ENCODE results near the gene COL23A1. TPM values are rescaled to one million over a fixed set of nuclear protein-coding genes. Genes with fewer than 3 reads are reported as not detected.

The COL23A1 gene
- total RNA-seq, 1 donor from 2014 or later: 2.0 TPM

DNA sequence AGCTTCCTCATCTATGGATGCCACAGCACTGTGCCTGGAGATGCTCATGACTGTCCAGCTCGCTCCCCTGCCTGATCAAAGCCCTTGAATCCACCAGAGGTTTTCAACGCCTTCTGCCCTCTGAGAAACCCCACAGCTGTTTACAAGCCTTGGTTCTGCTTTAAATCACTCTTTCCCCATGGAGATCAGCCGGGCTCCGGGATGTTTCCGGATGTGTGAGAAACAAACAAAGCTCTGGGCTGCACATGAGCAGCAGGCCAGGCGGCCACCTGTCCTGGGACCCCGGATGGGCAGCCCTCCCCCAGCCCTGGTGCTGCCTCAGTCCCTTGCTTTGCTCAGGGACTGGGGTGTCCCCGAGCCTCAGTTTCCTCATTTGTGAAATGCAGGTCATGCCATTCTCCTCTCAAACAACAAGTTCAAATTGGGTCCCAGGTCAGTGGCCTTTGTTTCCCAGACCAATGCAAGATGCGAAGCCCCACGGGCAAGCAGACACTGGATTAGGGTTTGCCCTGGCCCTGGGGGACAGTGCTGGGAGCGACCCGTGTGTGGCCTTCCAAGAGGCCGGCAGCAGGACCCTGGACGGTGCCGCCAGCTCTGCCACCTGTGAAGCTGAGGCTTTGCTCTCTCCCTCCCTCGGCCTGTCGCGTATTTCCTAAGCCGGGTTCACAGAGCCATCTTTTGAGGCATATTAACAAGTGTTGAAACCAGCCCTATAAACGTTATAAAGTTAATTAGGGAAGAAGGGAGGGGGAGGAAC, 315.2 kb downstream of the COL23A1 start:
- no peak for DNase-seq

DNA sequence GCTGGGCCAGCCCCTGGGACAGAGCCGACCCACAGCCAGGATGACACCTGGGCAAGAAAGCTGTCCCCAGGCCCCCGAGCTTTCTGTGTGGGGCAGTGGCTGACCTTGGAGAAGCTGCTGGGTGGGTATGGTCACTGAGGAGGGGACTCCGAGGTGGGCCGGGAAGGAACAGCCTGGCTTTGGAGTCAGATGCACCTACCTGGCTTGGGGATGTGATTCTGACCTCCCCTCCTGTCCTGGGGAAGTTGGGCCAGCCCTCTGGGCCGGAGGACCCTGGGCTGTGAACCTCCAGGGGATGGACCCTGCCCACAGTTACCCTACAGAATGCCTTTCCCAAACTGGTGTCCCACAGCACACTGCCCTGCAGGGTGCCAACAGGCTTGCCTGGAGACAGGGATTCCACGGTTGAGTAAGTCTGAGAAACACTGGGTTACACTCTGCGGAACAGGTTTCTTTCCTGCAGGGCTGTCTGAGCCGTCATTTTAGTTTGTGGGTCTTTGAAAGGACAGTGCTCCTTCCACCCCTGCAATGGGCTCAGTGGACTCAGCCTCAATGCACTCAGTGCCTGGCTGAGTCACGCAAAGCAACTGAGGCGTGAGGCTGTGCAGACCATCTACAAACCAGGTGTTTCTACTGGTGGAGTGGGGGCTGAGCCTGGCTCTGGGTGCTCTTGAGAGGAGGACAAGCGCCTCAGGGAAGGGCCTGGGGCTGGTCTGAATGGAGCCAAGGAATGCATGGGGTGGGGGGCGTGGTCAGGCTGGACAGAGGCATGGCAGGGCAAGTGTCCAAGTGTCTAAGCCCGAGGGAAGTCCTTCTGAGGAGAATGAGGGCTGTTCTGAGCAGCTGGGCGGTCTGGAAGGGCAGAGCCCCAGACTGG, 316.3 kb downstream of the COL23A1 start:
- ATAC-seq (peak; percentile 85), DNase-seq (peak; percentile 85)
- Histone ChIP-seq H3K4me1 (no peaks in the 10 kb centered on the region), H3K27me3 (no peaks in the 10 kb centered on the region), H3K4me3 (no peak overlapping the region), H3K36me3 (no peaks in the 10 kb centered on the region), H3K9me3 (no peaks in the 10 kb centered on the region), H3K27ac (no peak overlapping the region)
- intact Hi-C loops (cut with DNase I): no loop called here
- TF ChIP-seq, protein P1, sequence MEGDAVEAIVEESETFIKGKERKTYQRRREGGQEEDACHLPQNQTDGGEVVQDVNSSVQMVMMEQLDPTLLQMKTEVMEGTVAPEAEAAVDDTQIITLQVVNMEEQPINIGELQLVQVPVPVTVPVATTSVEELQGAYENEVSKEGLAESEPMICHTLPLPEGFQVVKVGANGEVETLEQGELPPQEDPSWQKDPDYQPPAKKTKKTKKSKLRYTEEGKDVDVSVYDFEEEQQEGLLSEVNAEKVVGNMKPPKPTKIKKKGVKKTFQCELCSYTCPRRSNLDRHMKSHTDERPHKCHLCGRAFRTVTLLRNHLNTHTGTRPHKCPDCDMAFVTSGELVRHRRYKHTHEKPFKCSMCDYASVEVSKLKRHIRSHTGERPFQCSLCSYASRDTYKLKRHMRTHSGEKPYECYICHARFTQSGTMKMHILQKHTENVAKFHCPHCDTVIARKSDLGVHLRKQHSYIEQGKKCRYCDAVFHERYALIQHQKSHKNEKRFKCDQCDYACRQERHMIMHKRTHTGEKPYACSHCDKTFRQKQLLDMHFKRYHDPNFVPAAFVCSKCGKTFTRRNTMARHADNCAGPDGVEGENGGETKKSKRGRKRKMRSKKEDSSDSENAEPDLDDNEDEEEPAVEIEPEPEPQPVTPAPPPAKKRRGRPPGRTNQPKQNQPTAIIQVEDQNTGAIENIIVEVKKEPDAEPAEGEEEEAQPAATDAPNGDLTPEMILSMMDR (IDR thresholded peaks at IDR 0.05): no peak

More for the DNA sequence above, 315.2 kb downstream of the COL23A1 start:
- no peaks in the 10 kb centered on the region for H3K9me3 ChIP-seq
- H3K27ac ChIP-seq: no peak overlapping the region
- H3K4me3 ChIP-seq: no peak overlapping the region
- no peaks in the 10 kb centered on the region for H3K27me3 ChIP-seq
- ATAC-seq: no peak
- intact Hi-C loops (cut with DNase I): no loop called here
- TF ChIP-seq, protein P1 (IDR thresholded peaks at IDR 0.05): no peak
- H3K4me1 ChIP-seq: no peaks in the 10 kb centered on the region
- H3K36me3 ChIP-seq: no peaks in the 10 kb centered on the region

DNA sequence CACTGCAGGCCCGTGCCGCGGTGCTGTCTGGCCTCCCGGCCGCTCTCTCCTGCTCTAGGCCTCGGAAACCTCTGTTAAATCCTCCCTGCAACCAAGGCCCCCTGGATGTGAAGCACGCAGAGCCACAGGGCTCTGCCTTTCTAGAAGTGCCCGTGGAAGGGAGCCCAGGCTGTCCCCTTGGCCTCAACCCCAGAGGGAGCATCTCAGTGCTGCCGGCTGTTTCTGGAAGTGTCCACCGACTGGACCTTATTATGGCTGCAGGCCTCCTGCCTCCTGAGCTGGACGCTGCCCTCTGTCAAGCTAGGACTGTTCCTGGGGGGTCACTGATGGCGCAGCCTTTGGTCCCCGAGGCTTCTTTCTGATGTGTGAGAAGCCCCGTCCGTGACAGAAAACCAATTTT, 317.2 kb downstream of the COL23A1 start:
- no peaks in the 10 kb centered on the region for H3K4me1 ChIP-seq
- intact Hi-C loops (cut with DNase I): no loop called here
- TF ChIP-seq, protein P1 (IDR thresholded peaks at IDR 0.05): no peak
- DNase-seq: no peak
- no peaks in the 10 kb centered on the region for H3K27me3 ChIP-seq
- H3K4me3 ChIP-seq: no peak overlapping the region
- ATAC-seq: no peak
- H3K36me3 ChIP-seq: no peaks in the 10 kb centered on the region
- H3K27ac ChIP-seq: no peak overlapping the region
- no peaks in the 10 kb centered on the region for H3K9me3 ChIP-seq

DNA sequence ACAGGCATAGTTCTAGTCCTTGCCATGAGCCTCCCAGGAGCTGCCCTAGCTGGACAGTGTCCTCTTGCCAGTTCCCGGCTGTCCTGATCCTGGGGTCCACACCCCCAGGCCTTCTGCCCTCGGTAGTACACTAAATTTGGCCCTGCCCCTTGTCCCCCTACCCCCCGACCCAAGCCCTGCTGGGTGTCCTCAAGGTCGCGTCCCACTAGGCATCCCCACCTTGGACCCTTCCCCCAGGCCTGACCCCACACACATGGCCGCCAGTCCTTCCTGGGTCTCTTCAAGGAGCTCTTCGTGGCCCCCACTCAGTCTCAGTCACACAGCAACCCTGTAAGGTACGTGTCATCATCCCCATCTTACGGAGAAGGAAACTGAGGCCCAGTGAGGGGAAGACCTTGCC, 317.6 kb downstream of the COL23A1 start:
- Histone ChIP-seq H3K4me3 (no peak overlapping the region), H3K27me3 (no peaks in the 10 kb centered on the region), H3K27ac (no peak overlapping the region), H3K4me1 (no peaks in the 10 kb centered on the region), H3K9me3 (no peaks in the 10 kb centered on the region), H3K36me3 (no peaks in the 10 kb centered on the region)
- intact Hi-C loops (cut with DNase I): no loop called here
- TF ChIP-seq, protein P1 (IDR thresholded peaks at IDR 0.05): no peak
- no peak for DNase-seq
- ATAC-seq: no peak

DNA sequence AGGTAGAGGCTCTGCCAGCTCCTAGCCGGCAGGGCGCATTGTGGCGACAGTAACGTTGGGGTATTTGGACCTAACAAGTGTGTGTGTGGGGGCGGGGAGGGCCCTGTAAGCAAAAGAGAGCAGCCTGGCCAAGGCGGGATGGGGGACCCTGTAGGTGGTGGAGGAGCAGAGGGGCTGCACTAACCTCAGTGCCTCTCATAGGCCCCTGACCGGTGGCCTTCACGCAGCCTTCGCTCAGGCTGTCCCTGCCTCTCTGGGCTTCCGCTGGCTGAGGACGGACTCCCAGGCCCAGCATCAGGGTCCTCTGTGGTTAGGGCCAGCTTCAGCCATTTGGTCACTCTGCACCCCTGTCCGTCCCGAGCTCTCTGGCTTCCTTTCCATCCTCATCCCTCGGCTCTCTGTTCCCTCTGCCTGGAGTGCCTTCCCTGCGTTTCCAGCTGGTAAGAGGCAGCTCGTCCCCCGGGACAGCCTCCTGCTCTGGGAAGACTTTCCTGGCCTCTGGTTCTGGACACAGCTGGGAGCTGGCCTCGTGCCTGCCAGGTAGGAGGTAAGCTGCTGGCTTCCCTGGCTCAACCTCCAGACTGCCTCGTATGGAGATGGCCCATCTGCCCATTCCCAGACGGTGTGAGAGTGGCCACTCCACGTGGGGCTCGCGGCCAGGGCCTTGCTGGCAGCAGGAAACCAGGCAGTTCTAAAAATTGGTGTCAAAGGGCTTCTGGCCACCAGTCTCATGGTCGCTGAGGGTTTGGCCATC, 318.3 kb downstream of the COL23A1 start:
- intact Hi-C loops (cut with DNase I): no loop called here
- ATAC-seq: no peak
- H3K4me3 ChIP-seq: no peak overlapping the region

More for the DNA sequence above, 318.3 kb downstream of the COL23A1 start:
- TF ChIP-seq, protein P1 (IDR thresholded peaks at IDR 0.05): no peak
- Histone ChIP-seq H3K4me1 (no peaks in the 10 kb centered on the region), H3K9me3 (no peaks in the 10 kb centered on the region), H3K27me3 (no peaks in the 10 kb centered on the region), H3K36me3 (no peaks in the 10 kb centered on the region), H3K27ac (no peak overlapping the region)
- DNase-seq: no peak
